HG02970 (cell line): ENCODE measurements around the gene TNRC18.

Source experiments
- ATAC-seq: cut with Tn5 transposase; IDR thresholded peaks from one replicate; pipeline ENCODE4 v1.9.1; 2021; ENCODE audit warnings: mild to moderate bottlenecking, moderate library complexity, moderate number of reproducible peaks; ENCODE audit not compliant: unreplicated experiment, low FRiP score

Gene TNRC18

DNA sequence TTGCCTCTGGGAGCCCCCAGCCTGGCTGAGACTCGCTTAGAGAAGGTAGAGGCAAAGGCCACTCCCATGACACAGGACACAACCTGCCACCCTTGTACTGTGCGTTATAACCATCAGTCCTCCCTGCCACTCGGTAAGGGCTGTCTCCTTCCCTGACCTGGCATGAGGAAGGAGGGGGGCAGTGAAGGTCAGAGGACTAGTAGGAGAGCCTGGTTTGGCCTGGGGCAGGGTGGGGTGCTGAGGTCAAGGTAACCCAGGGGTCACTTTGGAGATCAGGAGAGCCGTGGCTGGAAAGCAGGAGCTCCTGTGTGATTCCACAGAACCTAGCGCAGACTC is 6.9 kb upstream of the TNRC18 start:
- no peak for ATAC-seq

DNA sequence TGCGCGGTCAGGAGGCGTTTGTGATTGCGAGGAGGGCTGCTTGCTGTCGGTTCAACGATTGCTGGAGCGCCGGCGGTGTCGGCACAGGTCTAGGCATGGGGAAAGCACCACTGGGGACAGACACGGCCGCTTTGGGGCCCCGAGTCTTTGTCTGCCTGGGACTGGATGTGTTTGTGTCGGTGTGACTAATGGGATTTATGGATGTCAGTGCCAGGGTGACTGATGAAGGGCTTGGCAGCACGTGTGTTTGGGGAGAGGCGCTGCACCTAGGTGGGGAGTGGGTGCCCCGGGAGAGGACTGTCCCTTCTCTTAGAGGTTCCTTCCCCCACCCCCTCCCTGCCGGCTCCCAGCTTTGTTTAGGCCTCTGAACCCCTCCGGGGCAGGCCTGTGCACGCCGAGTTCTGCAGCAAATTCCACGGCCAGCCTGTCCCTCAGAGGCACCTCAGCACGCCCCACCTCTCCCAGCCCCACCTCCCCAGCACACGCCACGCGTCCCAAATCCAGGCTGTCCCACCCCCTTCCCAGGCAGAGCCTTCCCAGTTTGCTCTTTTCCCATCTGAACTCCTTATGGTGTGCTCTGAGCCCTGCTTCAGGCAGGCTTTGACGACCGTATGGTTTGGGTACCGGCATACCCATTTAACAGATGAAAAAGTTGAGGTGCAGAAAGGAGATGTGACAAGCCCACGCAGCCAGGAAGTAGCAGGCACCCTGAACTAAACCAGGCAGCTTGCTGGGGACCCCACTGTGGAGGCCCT is 6.4 kb upstream of the TNRC18 start:
- ATAC-seq: no peak

- ATAC-seq: no peak
Observed at GRCh38 chr7:5429253-5429856, 5.7 kb upstream of the TNRC18 start.

DNA sequence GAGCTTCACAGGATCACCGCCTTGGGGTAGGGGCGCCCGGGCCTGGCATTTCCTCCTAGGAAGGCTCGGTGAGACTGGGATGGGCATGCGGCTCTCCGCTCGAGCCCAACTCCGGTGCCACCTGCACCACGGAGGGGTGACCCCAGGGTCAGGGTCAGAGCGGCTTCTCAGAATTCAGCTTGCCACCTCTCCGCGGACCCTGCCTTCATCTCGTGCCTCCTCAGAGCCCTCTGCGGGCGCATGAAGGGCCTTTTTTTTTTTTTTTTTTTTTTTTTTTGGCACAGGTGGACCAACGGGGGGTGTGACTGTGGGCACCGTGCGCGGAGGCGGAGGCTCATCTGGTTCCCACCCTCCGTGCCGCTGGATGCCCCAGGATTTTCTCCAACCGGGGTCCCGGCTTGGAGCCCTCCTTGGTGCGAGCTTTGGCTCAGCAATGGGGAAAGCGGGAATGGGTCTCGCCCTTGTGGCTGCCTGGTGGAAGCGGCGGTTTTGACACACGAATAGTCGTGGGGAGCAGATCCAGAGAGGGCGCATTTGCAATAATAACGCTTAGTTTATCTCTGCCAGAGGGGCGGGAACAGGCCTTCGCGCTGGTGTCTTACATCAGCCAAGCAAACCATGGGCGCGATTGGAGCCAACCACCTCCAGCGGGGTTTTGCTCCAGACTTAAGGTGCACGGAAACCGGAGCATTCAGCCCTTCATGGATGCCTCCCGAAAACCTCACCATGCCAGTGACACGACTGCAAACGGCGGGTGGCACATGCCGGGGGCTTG is 5.0 kb upstream of the TNRC18 start:
- ATAC-seq: no peak

GRCh38 chr7:5426226-5426475 is 2.5 kb upstream of the TNRC18 start:
- ATAC-seq: no peak

- ATAC-seq: no peak
Observed at GRCh38 chr7:5425507-5426225, 2.0 kb upstream of the TNRC18 start.

DNA sequence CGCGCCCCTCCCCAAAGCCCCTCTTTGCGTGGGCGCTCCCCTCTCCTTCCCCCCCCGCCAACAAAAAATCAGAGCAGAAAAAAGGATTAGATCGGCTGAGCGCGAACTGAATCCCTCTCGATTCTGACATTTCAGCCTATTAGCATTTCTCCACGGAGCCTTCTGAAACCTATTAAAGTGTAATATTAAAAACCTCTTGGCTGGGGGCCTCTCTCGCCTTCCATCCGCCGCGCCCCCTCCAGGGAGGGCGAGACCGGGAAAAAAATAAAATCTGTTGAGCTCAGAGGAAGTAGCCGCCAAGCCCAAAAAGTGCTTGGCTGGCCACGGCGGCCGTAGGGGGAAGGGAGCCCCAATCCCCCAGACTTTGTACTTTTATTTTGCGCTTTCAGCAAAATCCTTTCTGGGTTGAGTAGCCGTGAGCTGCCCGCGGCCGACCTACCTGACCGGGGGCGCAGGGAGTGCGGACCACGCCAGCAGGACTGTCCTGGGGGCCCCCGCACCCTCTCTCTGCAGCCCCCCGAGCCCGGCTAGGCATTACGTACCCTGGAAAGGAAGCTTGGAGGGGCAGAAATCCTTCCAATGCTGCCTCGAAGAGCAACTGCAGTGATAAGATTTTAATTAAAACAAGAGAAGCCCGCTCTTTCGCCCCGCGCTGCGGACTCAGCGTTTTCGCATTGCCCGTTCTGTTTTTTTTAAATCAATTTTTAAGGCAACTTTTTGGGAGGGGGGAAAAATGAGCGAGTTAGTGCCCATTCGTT is 1.3 kb upstream of the TNRC18 start:
- ATAC-seq: no peak

GRCh38 chr7:5423976-5424748 is 528 bp upstream of the TNRC18 start:
- ATAC-seq: no peak

DNA sequence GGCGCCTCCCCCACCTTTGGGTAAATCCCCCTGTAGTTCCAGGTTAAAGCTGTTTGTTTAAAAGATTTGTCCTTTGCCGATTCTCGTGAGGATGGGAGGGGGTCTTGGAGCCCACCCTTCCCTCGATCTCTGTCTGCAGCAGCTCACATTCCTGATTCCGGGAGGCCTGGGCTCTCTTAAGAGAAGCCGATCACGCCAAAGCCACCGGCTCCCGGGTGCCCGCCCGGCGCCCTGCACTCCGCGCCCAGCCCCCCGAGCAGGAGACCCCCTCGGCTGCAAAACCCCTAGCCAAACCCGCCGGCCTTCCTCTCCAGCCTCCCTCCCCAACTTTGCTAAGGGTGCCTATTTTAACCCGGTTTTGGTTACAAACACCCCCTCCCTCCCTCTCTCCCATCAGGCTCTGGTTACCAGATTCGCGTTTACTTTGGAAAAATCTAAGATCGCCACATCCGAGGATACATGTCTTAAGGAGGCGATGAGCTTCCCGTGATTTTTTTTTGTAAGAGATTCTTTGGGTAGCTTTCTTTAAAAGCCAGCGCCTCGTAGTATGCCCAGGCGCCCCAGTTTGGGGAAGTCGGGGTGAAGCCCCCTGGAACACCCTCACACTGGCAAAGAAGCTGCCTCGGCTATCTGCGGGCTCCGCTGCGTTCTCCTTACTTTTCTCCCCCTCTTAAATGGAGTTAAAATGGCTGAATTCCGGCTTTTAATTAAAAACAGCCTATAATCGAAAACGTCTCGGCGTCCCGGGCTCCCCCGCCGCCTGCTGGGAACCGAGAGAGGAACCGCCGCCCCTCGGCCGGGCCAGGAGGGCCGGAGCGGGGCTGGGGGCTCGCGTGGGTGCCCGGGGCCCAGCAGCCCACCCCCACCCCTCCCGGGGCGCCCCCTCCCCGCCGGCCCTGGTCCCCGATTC is 983 bp downstream of the TNRC18 start:
- ATAC-seq: no peak

GRCh38 chr7:5421714-5422395 is 1.8 kb downstream of the TNRC18 start:
- no peak for ATAC-seq

GRCh38 chr7:5420881-5421713 is 2.5 kb downstream of the TNRC18 start:
- ATAC-seq: no peak

DNA sequence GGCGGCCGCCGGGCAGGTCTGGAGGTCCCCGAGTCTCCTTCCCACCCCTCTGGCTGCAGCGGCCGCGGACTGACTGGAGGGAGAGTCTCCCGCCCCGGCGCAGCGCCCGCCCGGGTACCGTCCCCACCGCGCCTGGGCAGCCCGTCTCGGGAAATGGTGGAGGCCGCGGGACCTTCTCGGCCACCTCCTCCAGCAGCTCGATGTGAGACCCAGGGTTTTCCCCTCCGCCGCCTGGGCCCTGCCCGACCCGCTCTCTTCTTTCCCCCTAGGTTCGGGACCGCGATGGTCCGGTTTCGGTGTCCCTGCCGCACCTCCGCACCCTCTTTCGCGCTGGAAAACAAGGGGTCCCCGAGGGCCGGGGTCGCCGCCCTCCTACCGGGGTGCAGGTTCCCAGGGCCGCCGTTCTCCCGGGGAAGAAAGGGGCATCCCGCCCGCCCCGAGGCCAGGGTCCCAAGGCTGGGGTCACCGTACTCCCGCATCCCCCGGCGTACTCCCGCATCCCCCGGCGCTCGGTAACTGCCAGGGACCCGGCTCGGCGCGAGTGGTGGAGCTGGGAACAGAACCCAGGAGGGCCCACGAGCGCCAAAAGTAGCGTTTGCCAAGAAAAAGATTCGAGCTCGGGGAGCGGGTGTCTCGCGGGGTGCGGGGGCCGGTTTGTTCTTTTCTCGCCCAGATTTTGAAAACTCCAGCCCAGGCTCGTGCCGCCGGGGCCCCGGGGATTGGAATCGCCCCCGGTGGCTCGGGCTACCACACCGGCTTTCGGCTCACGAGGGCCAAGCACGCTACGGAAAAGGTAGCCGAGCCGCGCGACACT is 3.4 kb downstream of the TNRC18 start:
- ATAC-seq: no peak

DNA sequence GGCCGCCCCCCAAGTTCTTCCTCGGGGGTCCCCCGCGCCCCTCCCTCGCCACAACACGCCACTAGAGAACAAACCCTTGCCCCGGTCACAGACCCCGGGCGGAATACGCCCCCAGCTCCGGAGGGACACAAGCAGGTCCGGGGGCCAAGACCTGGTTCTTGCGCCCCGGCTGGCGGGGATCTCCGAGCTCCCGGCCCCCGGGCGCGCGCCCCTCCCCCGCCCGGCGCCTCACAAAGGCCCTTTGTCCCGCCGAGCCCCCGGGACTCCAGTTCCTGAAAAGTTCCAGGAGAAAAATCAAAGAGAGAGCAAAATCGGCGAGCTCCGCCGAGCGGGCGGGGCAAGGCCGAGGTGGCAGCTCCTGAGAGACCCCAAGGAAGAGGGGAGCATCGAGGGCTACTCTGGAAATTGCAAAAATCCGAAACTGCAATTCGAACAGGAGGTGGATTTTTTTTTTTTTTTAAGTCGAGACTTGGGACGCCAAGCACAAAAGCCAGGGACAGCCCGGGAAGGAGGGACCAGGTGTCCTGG is 4.0 kb downstream of the TNRC18 start:
- ATAC-seq: no peak

- no peak for ATAC-seq
Observed at GRCh38 chr7:5418285-5418582, 5.4 kb downstream of the TNRC18 start.

DNA sequence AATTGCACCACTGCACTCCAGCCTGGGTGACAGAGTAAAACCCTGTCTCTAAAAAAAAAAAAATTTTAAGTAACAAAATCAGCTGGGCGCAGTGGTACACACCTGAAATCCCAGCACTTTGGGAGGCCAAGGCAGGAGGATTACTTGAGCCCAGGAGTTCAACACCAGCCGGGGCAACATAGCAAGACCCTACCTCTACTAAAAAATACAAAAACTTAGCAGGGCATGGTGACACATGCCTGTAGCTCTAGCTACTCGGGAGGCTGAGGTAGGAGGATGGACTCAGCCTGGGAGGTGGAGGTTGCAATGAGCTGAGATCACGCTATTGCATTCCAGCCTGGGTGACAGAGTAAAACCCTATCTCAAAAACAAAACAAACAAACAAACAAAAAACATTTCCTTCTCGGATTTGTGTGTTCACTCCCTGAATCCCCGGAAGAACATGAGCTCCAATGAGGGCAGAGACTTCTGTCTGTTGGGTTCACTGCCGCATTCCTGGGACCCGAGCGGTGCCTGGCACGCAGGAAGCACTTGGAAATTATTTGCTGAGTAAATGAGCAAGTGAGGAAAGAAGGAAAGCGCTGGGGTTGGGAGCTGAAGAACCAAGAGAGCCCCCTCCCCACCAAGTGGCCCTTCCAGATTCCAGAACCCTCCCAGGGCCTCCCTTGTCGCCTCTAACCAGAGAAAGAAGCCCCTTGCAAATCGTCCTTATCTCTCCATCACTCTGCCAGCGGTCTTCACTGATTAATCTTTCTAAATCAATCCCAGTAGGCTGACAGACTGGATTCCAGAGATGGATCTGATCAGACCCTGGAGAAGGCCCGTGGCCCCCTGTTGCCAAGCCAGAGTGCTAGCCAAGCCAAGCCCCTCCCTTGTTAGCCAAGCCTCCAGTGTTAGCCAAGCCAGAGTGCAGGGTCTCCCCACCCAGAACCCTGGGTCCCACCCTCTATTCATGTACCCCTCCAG is 6.2 kb downstream of the TNRC18 start:
- ATAC-seq: no peak
